ENCODE data around the gene RASAL1. TPM values are rescaled to one million over a fixed set of nuclear protein-coding genes. Genes with fewer than 3 reads are reported as not detected.
"Not testable (repeated sequence)": the region's sequence is repeated elsewhere in the genome, so short reads cannot be mapped to it uniquely, and the experiment has no call there.

The RASAL1 gene
- total RNA-seq, 1 donor, result not detected

- Histone ChIP-seq H3K9me3 (ENCODE audit: low read depth, low read length) (no peaks in the 10 kb centered on the region), H3K27me3 (ENCODE audit: insufficient read depth, low read length) (no peaks in the 10 kb centered on the region), H3K4me1 (ENCODE audit: insufficient read depth, low read length) (no peaks in the 10 kb centered on the region), H2AFZ (ENCODE audit: low read length) (no peak overlapping the region), H3K36me3 (ENCODE audit: insufficient read depth, low read length) (no peaks in the 10 kb centered on the region), H3K4me2 (ENCODE audit: insufficient read depth, low read length) (no peak overlapping the region), H3K27ac (ENCODE audit: low read depth, low read length) (no peak overlapping the region), H4K20me1 (ENCODE audit: insufficient read depth, low read length) (no peaks in the 10 kb centered on the region), H3K79me2 (ENCODE audit: insufficient read depth, low read length) (no peaks in the 10 kb centered on the region), H3K4me3 (ENCODE audit: insufficient read depth, low read length) (no peak overlapping the region)
- TF ChIP-seq, protein P1, sequence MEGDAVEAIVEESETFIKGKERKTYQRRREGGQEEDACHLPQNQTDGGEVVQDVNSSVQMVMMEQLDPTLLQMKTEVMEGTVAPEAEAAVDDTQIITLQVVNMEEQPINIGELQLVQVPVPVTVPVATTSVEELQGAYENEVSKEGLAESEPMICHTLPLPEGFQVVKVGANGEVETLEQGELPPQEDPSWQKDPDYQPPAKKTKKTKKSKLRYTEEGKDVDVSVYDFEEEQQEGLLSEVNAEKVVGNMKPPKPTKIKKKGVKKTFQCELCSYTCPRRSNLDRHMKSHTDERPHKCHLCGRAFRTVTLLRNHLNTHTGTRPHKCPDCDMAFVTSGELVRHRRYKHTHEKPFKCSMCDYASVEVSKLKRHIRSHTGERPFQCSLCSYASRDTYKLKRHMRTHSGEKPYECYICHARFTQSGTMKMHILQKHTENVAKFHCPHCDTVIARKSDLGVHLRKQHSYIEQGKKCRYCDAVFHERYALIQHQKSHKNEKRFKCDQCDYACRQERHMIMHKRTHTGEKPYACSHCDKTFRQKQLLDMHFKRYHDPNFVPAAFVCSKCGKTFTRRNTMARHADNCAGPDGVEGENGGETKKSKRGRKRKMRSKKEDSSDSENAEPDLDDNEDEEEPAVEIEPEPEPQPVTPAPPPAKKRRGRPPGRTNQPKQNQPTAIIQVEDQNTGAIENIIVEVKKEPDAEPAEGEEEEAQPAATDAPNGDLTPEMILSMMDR (IDR thresholded peaks at IDR 0.05; ENCODE audit: extremely low read depth, low read depth, low read length), result no peak
- peak; percentile 55 for DNase-seq (ENCODE audit: insufficient read length, low spot score, missing footprints)
Measured at GRCh38 chr12:113119980-113120669, 15.4 kb downstream of the RASAL1 start.

- no peaks in the 10 kb centered on the region for H4K20me1 ChIP-seq (ENCODE audit: insufficient read depth, low read length)
- TF ChIP-seq, protein P1 (IDR thresholded peaks at IDR 0.05; ENCODE audit: extremely low read depth, low read depth, low read length), result no peak
- peaks cover 4% of the 10 kb centered on the region for H3K27me3 ChIP-seq (ENCODE audit: insufficient read depth, low read length)
- no peak for DNase-seq (ENCODE audit: insufficient read length, low spot score, missing footprints)
- no peak overlapping the region for H3K4me2 ChIP-seq (ENCODE audit: insufficient read depth, low read length)
- H3K9me3 ChIP-seq (ENCODE audit: low read depth, low read length), result no peaks in the 10 kb centered on the region
- H3K27ac ChIP-seq (ENCODE audit: low read depth, low read length), result no peak overlapping the region
- no peaks in the 10 kb centered on the region for H3K36me3 ChIP-seq (ENCODE audit: insufficient read depth, low read length)
- no peak overlapping the region for H2AFZ ChIP-seq (ENCODE audit: low read length)
- no peaks in the 10 kb centered on the region for H3K4me1 ChIP-seq (ENCODE audit: insufficient read depth, low read length)
- no peak overlapping the region for H3K4me3 ChIP-seq (ENCODE audit: insufficient read depth, low read length)
- H3K79me2 ChIP-seq (ENCODE audit: insufficient read depth, low read length), result no peaks in the 10 kb centered on the region
Measured at GRCh38 chr12:113118142-113118541, 17.4 kb downstream of the RASAL1 start.

DNA sequence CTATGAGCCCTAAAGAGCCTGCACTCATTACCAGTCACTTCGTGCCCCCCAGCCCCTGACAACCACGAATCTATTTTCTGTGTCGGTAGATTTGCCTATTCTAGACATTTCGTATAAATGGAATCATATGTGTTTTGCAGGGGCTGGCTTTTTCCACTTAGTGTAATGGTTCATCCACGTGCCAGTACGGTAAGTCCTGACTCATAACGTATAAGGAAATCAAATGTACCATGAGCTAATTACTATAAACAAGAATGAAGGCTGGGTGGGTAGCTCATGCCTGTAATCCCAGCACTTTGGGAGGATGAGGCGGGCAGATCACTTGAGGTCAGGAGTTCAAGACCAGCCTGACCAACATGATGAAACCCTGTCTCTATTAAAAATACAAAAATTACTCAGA lies 17.9 kb downstream of the RASAL1 start:
- not testable (repeated sequence) for H3K27me3 ChIP-seq (ENCODE audit: insufficient read depth, low read length); H3K79me2 ChIP-seq (ENCODE audit: insufficient read depth, low read length); H3K27ac ChIP-seq (ENCODE audit: low read depth, low read length); H3K4me1 ChIP-seq (ENCODE audit: insufficient read depth, low read length); H3K36me3 ChIP-seq (ENCODE audit: insufficient read depth, low read length); H3K4me2 ChIP-seq (ENCODE audit: insufficient read depth, low read length); DNase-seq (ENCODE audit: insufficient read length, low spot score, missing footprints); H3K4me3 ChIP-seq (ENCODE audit: insufficient read depth, low read length); H4K20me1 ChIP-seq (ENCODE audit: insufficient read depth, low read length); H3K9me3 ChIP-seq (ENCODE audit: low read depth, low read length); H2AFZ ChIP-seq (ENCODE audit: low read length)

GRCh38 chr12:113116875-113117274 lies 18.7 kb downstream of the RASAL1 start:
- H3K27ac ChIP-seq (ENCODE audit: low read depth, low read length), result no peak overlapping the region
- TF ChIP-seq, protein P1 (IDR thresholded peaks at IDR 0.05; ENCODE audit: extremely low read depth, low read depth, low read length), result no peak

More at GRCh38 chr12:113116875-113117274, 18.7 kb downstream of the RASAL1 start:
- H3K27me3 ChIP-seq (ENCODE audit: insufficient read depth, low read length), result peaks cover 6% of the 10 kb centered on the region
- no peak overlapping the region for H3K4me3 ChIP-seq (ENCODE audit: insufficient read depth, low read length)
- H4K20me1 ChIP-seq (ENCODE audit: insufficient read depth, low read length), result no peaks in the 10 kb centered on the region
- H3K36me3 ChIP-seq (ENCODE audit: insufficient read depth, low read length), result no peaks in the 10 kb centered on the region
- no peak overlapping the region for H3K4me2 ChIP-seq (ENCODE audit: insufficient read depth, low read length)
- DNase-seq (ENCODE audit: insufficient read length, low spot score, missing footprints), result peak; percentile 44
- no peak overlapping the region for H2AFZ ChIP-seq (ENCODE audit: low read length)
- no peaks in the 10 kb centered on the region for H3K79me2 ChIP-seq (ENCODE audit: insufficient read depth, low read length)
- H3K9me3 ChIP-seq (ENCODE audit: low read depth, low read length), result no peaks in the 10 kb centered on the region
- no peaks in the 10 kb centered on the region for H3K4me1 ChIP-seq (ENCODE audit: insufficient read depth, low read length)

All from osteoblast (primary cell).